Transverse colon (tissue), 4 donors: ENCODE data around the gene LGALS16. TPM values are rescaled to one million over a fixed set of nuclear protein-coding genes. Genes with fewer than 3 reads are reported as not detected.
"Not testable (repeated sequence)": the region's sequence is repeated elsewhere in the genome, so short reads cannot be mapped to it uniquely, and the experiment has no call there.

Source experiments
- DNase-seq: peaks from one replicate; pipeline ENCODE4 v3.0.0-alpha.2; 2019
- H3K27ac ChIP-seq, 4 donors: fragments of 200-600 bp; sonication (generic); 2 replicates each; pipeline ENCODE4 v1.5.1; 2016 to 2018; ENCODE audit warnings: inconsistent platforms in 4 of 4
- H3K27me3 ChIP-seq: fragments of 200-600 bp; sonication (generic); 2 replicates; pipeline ENCODE4 v1.5.1; 2017; ENCODE audit warnings: inconsistent platforms
- H3K36me3 ChIP-seq, 4 donors: fragments of 200-600 bp; sonication (generic); 2 replicates each; pipeline ENCODE4 v1.5.1; 2017 to 2019; ENCODE audit warnings: inconsistent platforms in 4 of 4
- H3K4me1 ChIP-seq, 4 donors: fragments of 200-600 bp; sonication (generic); 2 replicates each; pipeline ENCODE4 v1.5.1; 2017 to 2020; ENCODE audit warnings: inconsistent platforms in 4 of 4
- H3K4me3 ChIP-seq, 4 donors: fragments of 200-600 bp; sonication (generic); 1 replicate in 1 of 4; 2 replicates in 3 of 4; pipeline versions ENCODE4 v1.5.1 to v1.6.1; 2017 to 2019; ENCODE audit warnings: inconsistent platforms in 4 of 4
- H3K9me3 ChIP-seq, 2 donors: fragments of 200-600 bp; sonication (generic); 2 replicates each; pipeline ENCODE4 v1.5.1; 2017 to 2019; ENCODE audit warnings: inconsistent platforms in 2 of 2
- CTCF ChIP-seq, 5 experiments: fragments of 200-600 bp in 3 of 5; fragments of 450-650 bp in 2 of 5; sonication (generic) in 3 of 5; IDR thresholded peaks; 1 replicate in 2 of 5; 2 replicates in 3 of 5; pipeline ENCODE4 v1.5.1; 2016 to 2017; ENCODE audit warnings: antibody characterized with exemption in 5 of 5, inconsistent platforms in 3 of 5, mild to moderate bottlenecking in 2 of 5, moderate library complexity in 1 of 5
- EP300 ChIP-seq: sonication (generic); formaldehyde crosslinking; IDR thresholded peaks from one replicate; pipeline ENCODE4 v1.6.1; 2017; ENCODE audit warnings: antibody characterized with exemption, low read depth
- POLR2A ChIP-seq: fragments of 450-650 bp; IDR thresholded peaks from one replicate; pipeline ENCODE4 v1.6.1; 2016; ENCODE audit warnings: antibody characterized with exemption, mild to moderate bottlenecking, moderate library complexity
- POLR2AphosphoS5 ChIP-seq, 3 donors: sonication (generic); formaldehyde crosslinking; IDR thresholded peaks; one replicate each; pipeline ENCODE4 v1.6.1; 2016; ENCODE audit warnings: antibody characterized with exemption in 3 of 3
- WGBS, 2 donors: methylation state at CpG; one replicate each; pipeline ENCODE4 v1.1.5; 2018; ENCODE audit warnings: low coverage in 1 of 2; 5-methylcytosine and 5-hydroxymethylcytosine counted together
- in situ Hi-C, 4 donors: fragments of 200-750 bp; cut with MboI; loops; one replicate each; pipeline versions ENCODE4 v1.15.0 to v1.15.1; 2017; ENCODE audit warnings: low sequenced_read_pairs in 3 of 4, low pct_ligation_motif_present in 1 of 4, low pct_unique_long_range_greater_than_20kb in 1 of 4
- intact Hi-C: fragments of 100-400 bp; cut with DNase I; formaldehyde crosslinking; loops from one replicate; pipeline ENCODE4 v1.15.1; 2023; ENCODE audit warnings: low total_unique reads
- total RNA-seq, 4 donors: library from RNA; depleted of rRNA; stranded (reverse); fragments of >200 nt; gene quantifications; one replicate each; pipeline ENCODE4 v1.1.0, GENCODE V29; 2016

The LGALS16 gene
- total RNA-seq, 4 donors from 2014 or later = not detected

- in situ Hi-C loops = loop anchor here in 2 of 4 donors (10.0 kb wide), 1 partner anchor 117 kb away; no protein-coding TSS in a partner anchor
- H3K4me3 ChIP-seq = no peak overlapping the region
- no peaks in the 10 kb centered on the region for H3K36me3 ChIP-seq
- TF ChIP-seq POLR2A (no peak), CTCF (IDR thresholded peaks at IDR 0.05) (peak; percentile 24 to 54 (median 49))
- DNase-seq = no peak
- intact Hi-C loops = loop anchor here (5.0 kb wide), 1 partner anchor 120 kb away; no protein-coding TSS in a partner anchor
- no peak overlapping the region for H3K27ac ChIP-seq
- peaks cover 14% of the 10 kb centered on the region for H3K27me3 ChIP-seq
- H3K9me3 ChIP-seq = no peaks in the 10 kb centered on the region
- H3K4me1 ChIP-seq = no peaks in the 10 kb centered on the region
- WGBS, 2 donors = 10 to 11% methylated on average over 5 to 9 of the region's 9 CpGs
Observed at GRCh38 chr19:39671739-39672363, 16.1 kb downstream of the LGALS16 start.

- WGBS, 2 donors = 40 to 77% methylated on average over 1 to 5 of the region's 5 CpGs
- in situ Hi-C loops = loop anchor here in 2 of 4 donors (10.0 kb wide), 1 partner anchor 118 kb away; no protein-coding TSS in a partner anchor
- no peaks in the 10 kb centered on the region for H3K9me3 ChIP-seq
- TF ChIP-seq CTCF (IDR thresholded peaks at IDR 0.05) = no peak
- no peak for TF ChIP-seq EP300
- TF ChIP-seq POLR2AphosphoS5 (IDR thresholded peaks at IDR 0.05) = no peak
- no peak for TF ChIP-seq POLR2A
- no peak overlapping the region for H3K4me3 ChIP-seq
- no peaks in the 10 kb centered on the region for H3K36me3 ChIP-seq
- H3K27me3 ChIP-seq = peaks cover 14% of the 10 kb centered on the region
- H3K27ac ChIP-seq = no peak overlapping the region
- H3K4me1 ChIP-seq = no peaks in the 10 kb centered on the region
- DNase-seq = no peak
- intact Hi-C loops = loop anchor here (5.0 kb wide), 1 partner anchor 120 kb away; no protein-coding TSS in a partner anchor
Observed at GRCh38 chr19:39672473-39672872, 16.8 kb downstream of the LGALS16 start.

GRCh38 chr19:39673862-39674261, 18.1 kb downstream of the LGALS16 start:
- H3K4me1 ChIP-seq, H3K27ac ChIP-seq, H3K4me3 ChIP-seq, DNase-seq, H3K9me3 ChIP-seq, H3K36me3 ChIP-seq: not testable (repeated sequence)
- in situ Hi-C loops = loop anchor here in 2 of 4 donors (10.0 kb wide), 1 partner anchor 119 kb away; no protein-coding TSS in a partner anchor
- H3K27me3 ChIP-seq = peaks cover 14% of the 10 kb centered on the region
- intact Hi-C loops = loop anchor here (5.0 kb wide), 1 partner anchor 122 kb away; no protein-coding TSS in a partner anchor
- WGBS, 2 donors = 14 to 17% methylated on average over 1 of the region's 1 CpG

DNA sequence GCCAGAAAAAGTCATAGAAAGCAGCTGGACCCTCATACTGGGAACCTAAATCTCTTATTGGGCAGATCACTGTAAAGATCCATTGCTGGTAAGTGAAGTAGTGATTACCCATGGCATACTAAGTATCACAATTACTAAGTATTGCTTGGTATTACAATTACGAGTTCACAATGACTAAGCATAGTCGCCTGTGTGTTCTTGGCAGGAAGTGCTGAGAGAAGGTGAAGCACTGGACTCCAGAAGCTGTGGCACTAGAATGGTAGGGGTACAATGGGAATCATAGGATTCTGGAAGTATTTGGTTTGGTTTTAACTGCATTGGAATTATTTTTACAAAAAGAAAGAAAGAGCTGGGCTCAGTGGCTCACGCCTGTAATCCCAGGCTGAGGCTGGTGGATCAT, 20.3 kb downstream of the LGALS16 start:
- Histone ChIP-seq H3K27me3 (peaks cover 8% of the 10 kb centered on the region), H3K4me3 (no peak overlapping the region), H3K4me1 (peaks cover 0 to 7% (median 0%) of the 10 kb centered on the region in 4 donors), H3K27ac (no peak overlapping the region), H3K36me3 (no peaks in the 10 kb centered on the region), H3K9me3 (no peaks in the 10 kb centered on the region)
- in situ Hi-C loops (loop anchor here in 2 of 4 donors (10.0 kb wide), 1 partner anchor 121 kb away; no protein-coding TSS in a partner anchor), intact Hi-C loops (no loop called here)
- no peak for DNase-seq
- 50 to 66% methylated on average over 2 to 3 of the region's 3 CpGs for WGBS, 2 donors
- no peak for TF ChIP-seq POLR2A
- no peak for TF ChIP-seq EP300

DNA sequence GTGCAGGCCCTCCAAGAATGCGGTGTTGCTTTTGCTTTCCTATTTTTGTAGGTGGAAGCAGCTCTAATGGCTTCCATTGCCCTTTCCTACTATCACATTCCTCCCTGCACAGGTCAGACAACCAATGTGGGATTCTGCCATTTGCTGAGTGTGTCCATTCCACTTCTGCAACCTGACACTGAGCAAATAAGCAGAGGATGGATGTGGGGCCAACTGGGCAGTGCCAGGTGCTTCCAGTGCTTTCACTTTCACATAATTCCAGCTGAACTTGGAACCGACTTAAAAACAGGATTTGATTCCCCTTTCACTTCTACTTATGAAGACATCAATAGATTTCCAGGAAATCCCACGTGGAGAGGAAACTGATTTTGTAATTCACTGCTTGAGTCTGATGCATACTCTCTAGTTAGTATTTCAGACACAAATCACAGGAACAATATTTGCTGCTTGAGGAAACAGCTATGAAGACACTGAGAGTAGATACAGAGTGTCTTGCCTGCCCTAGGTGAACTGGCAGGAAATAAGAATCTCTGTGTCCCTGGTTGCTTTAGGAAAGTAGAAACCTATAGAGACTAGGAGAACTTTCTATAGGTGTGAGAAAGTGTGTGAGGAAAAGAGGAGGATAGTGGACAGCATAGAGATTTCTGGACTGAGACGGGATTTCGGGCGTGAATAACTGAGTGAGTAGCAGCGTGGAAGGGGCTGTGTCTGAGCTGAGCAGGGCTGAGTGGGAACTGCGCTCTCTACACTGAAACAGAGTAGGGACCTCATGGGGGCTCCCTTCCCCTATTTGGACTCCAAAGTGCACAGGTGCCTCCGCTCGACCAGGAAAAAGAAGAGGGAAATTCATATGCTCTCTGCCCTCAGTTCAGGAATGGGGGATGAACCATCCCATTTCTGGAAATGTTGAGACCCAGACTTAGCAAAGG, 22.5 kb downstream of the LGALS16 start:
- intact Hi-C loops = no loop called here
- DNase-seq = no peak
- no peaks in the 10 kb centered on the region for H3K9me3 ChIP-seq
- peaks cover 0 to 7% (median 0%) of the 10 kb centered on the region in 4 donors for H3K4me1 ChIP-seq
- 69 to 100% methylated on average over 4 to 10 of the region's 10 CpGs for WGBS, 2 donors
- in situ Hi-C loops = loop anchor here in 2 of 4 donors (10.0 kb wide), 1 partner anchor 123 kb away; no protein-coding TSS in a partner anchor
- no peak for TF ChIP-seq CTCF (IDR thresholded peaks at IDR 0.05)
- TF ChIP-seq POLR2A = no peak
- TF ChIP-seq EP300 = no peak
- no peak for TF ChIP-seq POLR2AphosphoS5 (IDR thresholded peaks at IDR 0.05)
- H3K4me3 ChIP-seq = no peak overlapping the region
- H3K27me3 ChIP-seq = no peaks in the 10 kb centered on the region
- H3K36me3 ChIP-seq = no peaks in the 10 kb centered on the region
- H3K27ac ChIP-seq = no peak overlapping the region
